OCI-LY3 (cell line): ENCODE measurements around the gene PKD2L1.
"Not testable (repeated sequence)": the region's sequence is repeated elsewhere in the genome, so short reads cannot be mapped to it uniquely, and the experiment has no call there.

Experiments used
- H2AFZ ChIP-seq: fragments of 200-600, 300-600 bp; shearing (Covaris generic); 2 replicates; pipeline ENCODE4 v1.6.0; 2014; ENCODE audit warnings: antibody characterized with exemption, low read depth, low read length
- H3K27ac ChIP-seq: fragments of 200-600, 300-600 bp; sonication (generic); 2 replicates; pipeline ENCODE4 v1.5.1; 2014; ENCODE audit warnings: mild to moderate bottlenecking, low read length, moderate library complexity, mixed read lengths
- H3K27me3 ChIP-seq: fragments of 200-600, 300-600 bp; sonication (generic); 2 replicates; pipeline ENCODE4 v1.6.1; 2014; ENCODE audit warnings: low read depth, low read length, mixed read lengths
- H3K36me3 ChIP-seq: fragments of 200-600, 300-600 bp; sonication (generic); replicated peaks from 2 replicates; pipeline ENCODE3; 2014; ENCODE audit warnings: low read depth, low read length, mixed read lengths
- H3K4me1 ChIP-seq: fragments of 300-600, 200-600 bp; sonication (generic); 2 replicates; pipeline ENCODE4 v1.6.1; 2014; ENCODE audit warnings: low read length, mixed read lengths
- H3K4me2 ChIP-seq: fragments of 200-600, 300-600 bp; sonication (generic); 2 replicates; pipeline ENCODE4 v1.6.1; 2014; ENCODE audit warnings: low read length, mixed read lengths
- H3K4me3 ChIP-seq: fragments of 300-600, 200-600 bp; sonication (generic); 2 replicates; pipeline ENCODE4 v1.5.1; 2014; ENCODE audit warnings: antibody characterized with exemption, mild to moderate bottlenecking, low read length, moderate library complexity
- H3K79me2 ChIP-seq: fragments of 300-600, 200-600 bp; shearing (Covaris generic); 2 replicates; pipeline ENCODE4 v1.6.1; 2014; ENCODE audit warnings: mild to moderate bottlenecking, low read length, mixed read lengths
- H3K9ac ChIP-seq: fragments of 300-600, 200-600 bp; shearing (Covaris generic); 2 replicates; pipeline ENCODE4 v1.6.0; 2014; ENCODE audit warnings: mild to moderate bottlenecking, low read length, moderate library complexity
- H3K9me3 ChIP-seq: fragments of 200-600, 300-600 bp; shearing (Covaris generic); 2 replicates; pipeline ENCODE4 v1.6.1; 2014; ENCODE audit warnings: low read length, mixed read lengths; ENCODE audit not compliant: insufficient read depth
- H4K20me1 ChIP-seq: fragments of 200-600, 300-600 bp; sonication (generic); 2 replicates; pipeline ENCODE4 v1.6.1; 2016; ENCODE audit warnings: low read length, mixed read lengths; ENCODE audit not compliant: insufficient read depth
- CTCF ChIP-seq: fragments of 200-600, 300-600 bp; sonication (generic); IDR thresholded peaks from 2 replicates; pipeline ENCODE4 v1.5.1; 2014; ENCODE audit warnings: antibody characterized with exemption, low read length, low read depth
- EZH2phosphoT487 ChIP-seq: fragments of 200-600 bp; shearing (Covaris generic); IDR thresholded peaks from 2 replicates; pipeline ENCODE4 v1.6.1; 2018; ENCODE audit warnings: antibody characterized with exemption, mixed run types, low read depth

The PKD2L1 gene

GRCh38 chr10:100293066-100293465 is 37.0 kb downstream of the PKD2L1 start:
- no peak overlapping the region for H3K9ac ChIP-seq
- no peaks in the 10 kb centered on the region for H3K9me3 ChIP-seq
- H3K79me2 ChIP-seq = no peaks in the 10 kb centered on the region
- H3K27ac ChIP-seq = no peak overlapping the region
- H4K20me1 ChIP-seq = no peaks in the 10 kb centered on the region
- H2AFZ ChIP-seq = no peak overlapping the region
- no peak overlapping the region for H3K4me3 ChIP-seq
- TF ChIP-seq CTCF (no peak), EZH2phosphoT487 (no peak)
- peaks cover 23% of the 10 kb centered on the region for H3K4me1 ChIP-seq
- H3K36me3 ChIP-seq = no peaks in the 10 kb centered on the region
- H3K27me3 ChIP-seq = peaks cover 4% of the 10 kb centered on the region; the same call in 1 of the 2 replicates
- no peak overlapping the region for H3K4me2 ChIP-seq

- not testable (repeated sequence) for H3K79me2 ChIP-seq, H3K36me3 ChIP-seq, H2AFZ ChIP-seq, H3K27ac ChIP-seq, H3K27me3 ChIP-seq, H4K20me1 ChIP-seq, H3K9me3 ChIP-seq, H3K4me3 ChIP-seq, H3K4me2 ChIP-seq, H3K9ac ChIP-seq
- H3K4me1 ChIP-seq = peaks cover 15% of the 10 kb centered on the region
Observed at GRCh38 chr10:100292300-100292699, 37.7 kb downstream of the PKD2L1 start.

GRCh38 chr10:100291356-100291755 is 38.7 kb downstream of the PKD2L1 start:
- Histone ChIP-seq H2AFZ (no peak overlapping the region), H3K36me3 (no peaks in the 10 kb centered on the region), H3K27ac (no peak overlapping the region), H4K20me1 (no peaks in the 10 kb centered on the region), H3K4me2 (no peak overlapping the region), H3K9ac (no peak overlapping the region), H3K79me2 (peaks cover 1% of the 10 kb centered on the region), H3K27me3 (peaks cover 3% of the 10 kb centered on the region; the same call in 1 of the 2 replicates), H3K9me3 (no peaks in the 10 kb centered on the region), H3K4me3 (no peak overlapping the region), H3K4me1 (peaks cover 10% of the 10 kb centered on the region)
- TF ChIP-seq CTCF (no peak), EZH2phosphoT487 (no peak)

GRCh38 chr10:100289641-100290040 is 40.4 kb downstream of the PKD2L1 start:
- Histone ChIP-seq H3K27ac (no peak overlapping the region), H3K4me2 (no peak overlapping the region), H3K9ac (no peak overlapping the region), H3K9me3 (no peaks in the 10 kb centered on the region), H2AFZ (no peak overlapping the region), H3K4me1 (peaks cover 13% of the 10 kb centered on the region), H3K36me3 (no peaks in the 10 kb centered on the region), H3K4me3 (no peak overlapping the region), H3K79me2 (peaks cover 18% of the 10 kb centered on the region), H4K20me1 (no peaks in the 10 kb centered on the region), H3K27me3 (no peaks in the 10 kb centered on the region)
- TF ChIP-seq CTCF = no peak
- TF ChIP-seq EZH2phosphoT487 = no peak

- no peaks in the 10 kb centered on the region for H3K27me3 ChIP-seq
- no peaks in the 10 kb centered on the region for H4K20me1 ChIP-seq
- no peak overlapping the region for H3K27ac ChIP-seq
- peaks cover 4% of the 10 kb centered on the region for H3K36me3 ChIP-seq
- peaks cover 32% of the 10 kb centered on the region for H3K79me2 ChIP-seq
- no peak overlapping the region for H2AFZ ChIP-seq
- H3K9me3 ChIP-seq = no peaks in the 10 kb centered on the region
- peaks cover 18% of the 10 kb centered on the region for H3K4me1 ChIP-seq
- no peak overlapping the region for H3K4me2 ChIP-seq
- TF ChIP-seq CTCF = no peak
- no peak for TF ChIP-seq EZH2phosphoT487
- no peak overlapping the region for H3K4me3 ChIP-seq
- H3K9ac ChIP-seq = no peak overlapping the region
Observed at GRCh38 chr10:100288196-100288595, 41.8 kb downstream of the PKD2L1 start.
